H9 (cell line): Measurements from ENCODE around the gene TENM4. TPM values are rescaled to one million over a fixed set of nuclear protein-coding genes. Genes with fewer than 3 reads are reported as not detected.

Experiments
- DNase-seq: peaks from one replicate; pipeline ENCODE4 v3.0.0-alpha.2; 2017
- H2AFZ ChIP-seq: one replicate; pipeline ENCODE4 v1.6.1; 2013; ENCODE audit warnings: mild to moderate bottlenecking, low read length, control low read depth, moderate library complexity
- H2AK5ac ChIP-seq: 2 replicates; pipeline ENCODE4 v1.6.1; 2013; ENCODE audit warnings: low read length, control low read depth, mixed read lengths; ENCODE audit not compliant: insufficient read length
- H2BK120ac ChIP-seq: one replicate; pipeline ENCODE4 v1.6.1; 2013; ENCODE audit warnings: low read depth, mild to moderate bottlenecking, low read length, control low read depth, inconsistent platforms; ENCODE audit not compliant: poor library complexity, severe bottlenecking
- H2BK12ac ChIP-seq: 2 replicates; pipeline ENCODE4 v1.6.1; 2013; ENCODE audit warnings: low read length, control low read depth, mixed read lengths, low read depth; ENCODE audit not compliant: insufficient read length
- H2BK15ac ChIP-seq: 2 replicates; pipeline ENCODE4 v1.6.1; 2013; ENCODE audit warnings: low read depth, low read length, control low read depth
- H2BK20ac ChIP-seq: one replicate; pipeline ENCODE4 v1.6.1; 2013; ENCODE audit warnings: low read depth, mild to moderate bottlenecking, low read length, control low read depth, inconsistent platforms; ENCODE audit not compliant: poor library complexity, severe bottlenecking
- H2BK5ac ChIP-seq: 2 replicates; pipeline ENCODE4 v1.6.1; 2013; ENCODE audit warnings: low read length, control low read depth, mixed read lengths; ENCODE audit not compliant: insufficient read length
- H3K14ac ChIP-seq: 2 replicates; pipeline ENCODE4 v1.6.1; 2013; ENCODE audit warnings: low read length, control low read depth; ENCODE audit not compliant: insufficient read depth
- H3K18ac ChIP-seq: 2 replicates; pipeline ENCODE4 v1.6.1; 2013; ENCODE audit warnings: low read depth, mild to moderate bottlenecking, mixed read lengths, low read length, control low read depth; ENCODE audit not compliant: insufficient read length
- H3K23ac ChIP-seq: 2 replicates; pipeline ENCODE4 v1.6.1; 2013; ENCODE audit warnings: low read length, control low read depth, mixed read lengths, low read depth; ENCODE audit not compliant: insufficient read length
- H3K23me2 ChIP-seq: 2 replicates; pipeline ENCODE4 v1.6.1; 2013; ENCODE audit warnings: low read depth, mild to moderate bottlenecking, mixed read lengths, low read length, control low read depth; ENCODE audit not compliant: insufficient read length, poor library complexity, severe bottlenecking
- H3K27ac ChIP-seq: 2 replicates; pipeline ENCODE4 v1.5.1; 2013; ENCODE audit warnings: low read length, control low read depth, mixed read lengths, low read depth; ENCODE audit not compliant: insufficient read length
- H3K27me3 ChIP-seq: 2 replicates; pipeline ENCODE4 v1.6.1; 2013; ENCODE audit warnings: low read length, control low read depth, inconsistent platforms; ENCODE audit not compliant: insufficient read depth
- H3K4ac ChIP-seq: 2 replicates; pipeline ENCODE4 v1.6.1; 2013; ENCODE audit warnings: low read depth, mild to moderate bottlenecking, control low read depth, inconsistent platforms, low read length, moderate library complexity
- H3K4me1 ChIP-seq: 2 replicates; pipeline ENCODE4 v1.6.1; 2013; ENCODE audit warnings: low read length, control low read depth, inconsistent platforms; ENCODE audit not compliant: insufficient read depth
- H3K4me2 ChIP-seq: 2 replicates; pipeline ENCODE4 v1.6.1; 2013; ENCODE audit warnings: low read length, control low read depth, mixed read lengths; ENCODE audit not compliant: insufficient read length, insufficient read depth
- H3K56ac ChIP-seq: 2 replicates; pipeline ENCODE4 v1.6.1; 2013; ENCODE audit warnings: low read depth, mild to moderate bottlenecking, mixed read lengths, low read length, control low read depth; ENCODE audit not compliant: insufficient read length
- H3K79me1 ChIP-seq: 2 replicates; pipeline ENCODE4 v1.6.1; 2013; ENCODE audit warnings: low read depth, mild to moderate bottlenecking, moderate library complexity, low read length, control low read depth, inconsistent platforms; ENCODE audit not compliant: insufficient read depth, poor library complexity, severe bottlenecking
- H3K79me2 ChIP-seq: 2 replicates; pipeline ENCODE4 v1.6.1; 2013; ENCODE audit warnings: low read length, control low read depth, inconsistent platforms; ENCODE audit not compliant: insufficient read depth
- H3K9ac ChIP-seq: 2 replicates; pipeline ENCODE4 v1.6.1; 2013; ENCODE audit warnings: low read length, control low read depth, mixed read lengths; ENCODE audit not compliant: insufficient read length; ENCODE audit errors: extremely low read depth
- H3K9me3 ChIP-seq: one replicate; pipeline ENCODE4 v1.6.1; 2013; ENCODE audit warnings: low read depth, low read length, inconsistent platforms; ENCODE audit not compliant: control insufficient read depth
- H3T11ph ChIP-seq: one replicate; pipeline ENCODE4 v1.6.1; 2013; ENCODE audit warnings: mild to moderate bottlenecking, low read length, control low read depth, inconsistent platforms
- H4K20me1 ChIP-seq: one replicate; pipeline ENCODE4 v1.6.1; 2013; ENCODE audit not compliant: control insufficient read depth, insufficient read length, insufficient read depth
- H4K5ac ChIP-seq: 2 replicates; pipeline ENCODE4 v1.6.1; 2013; ENCODE audit warnings: low read depth, mild to moderate bottlenecking, mixed read lengths, low read length, control low read depth; ENCODE audit not compliant: insufficient read length
- H4K8ac ChIP-seq: replicated peaks from 2 replicates; pipeline ENCODE4 v1.6.1; 2013; ENCODE audit warnings: low read length, control low read depth, mixed read lengths, low read depth; ENCODE audit not compliant: insufficient read length
- H4K91ac ChIP-seq: 2 replicates; pipeline ENCODE4 v1.6.1; 2013; ENCODE audit warnings: low read depth, mild to moderate bottlenecking, moderate library complexity, mixed read lengths, low read length, control low read depth; ENCODE audit not compliant: insufficient read length
- H3K27ac Mint-ChIP-seq, 3 experiments: 2 replicates in 2 of 3; 3 replicates in 1 of 3; pipeline ENCODE4 v1.8.0; 2020 to 2021; ENCODE audit warnings: mixed read lengths in 3 of 3, mild to moderate bottlenecking in 1 of 3, moderate library complexity in 1 of 3
- H3K27me3 Mint-ChIP-seq: 2 replicates; pipeline ENCODE4 v1.8.0; 2021; ENCODE audit warnings: low read depth, mild to moderate bottlenecking, moderate library complexity, mixed read lengths
- H3K36me3 Mint-ChIP-seq, 3 experiments: 2 replicates in 2 of 3; 3 replicates in 1 of 3; pipeline ENCODE4 v1.8.0; 2020 to 2021; ENCODE audit warnings: low read depth in 3 of 3, mixed read lengths in 3 of 3; ENCODE audit not compliant: insufficient read depth in 1 of 3
- H3K4me1 Mint-ChIP-seq, 2 experiments: 2 replicates each; pipeline ENCODE4 v1.8.0; 2020; ENCODE audit warnings: mixed read lengths in 2 of 2
- H3K4me3 Mint-ChIP-seq, 2 experiments: 2 replicates in 1 of 2; 3 replicates in 1 of 2; pipeline ENCODE4 v1.8.0; 2020 to 2021; ENCODE audit warnings: mild to moderate bottlenecking in 2 of 2, mixed read lengths in 2 of 2, moderate library complexity in 1 of 2
- H3K9me3 Mint-ChIP-seq, 2 experiments: 2 replicates in 1 of 2; 3 replicates in 1 of 2; pipeline ENCODE4 v1.8.0; 2020; ENCODE audit warnings: mild to moderate bottlenecking in 2 of 2, mixed read lengths in 2 of 2, moderate library complexity in 1 of 2
- WGBS: extraction: QIAGEN DNeasy Blood & Tissue Kit; methylation state at CpG from one replicate; pipeline ENCODE4 v1.1.7; 2013; ENCODE audit warnings: missing lambda C conversion rate, low lambda C conversion rate, mixed read lengths; ENCODE audit not compliant: insufficient read length; ENCODE audit errors: extremely low coverage; 5-methylcytosine and 5-hydroxymethylcytosine counted together
- total RNA-seq: library from RNA; stranded (reverse); gene quantifications from 2 replicates; pipeline ENCODE4 v1.2.1, GENCODE V29; 2021
- TF ChIP-seq, protein P1 (sequence below): fragments of 200-600 bp; sonication (generic); conservative IDR thresholded peaks from 3 replicates; pipeline ENCODE4 v1.8.0; 2021; ENCODE audit warnings: antibody characterized with exemption, mild to moderate bottlenecking

The TENM4 gene
- total RNA-seq, 1 experiment from 2014 or later, result 4.6 TPM

DNA sequence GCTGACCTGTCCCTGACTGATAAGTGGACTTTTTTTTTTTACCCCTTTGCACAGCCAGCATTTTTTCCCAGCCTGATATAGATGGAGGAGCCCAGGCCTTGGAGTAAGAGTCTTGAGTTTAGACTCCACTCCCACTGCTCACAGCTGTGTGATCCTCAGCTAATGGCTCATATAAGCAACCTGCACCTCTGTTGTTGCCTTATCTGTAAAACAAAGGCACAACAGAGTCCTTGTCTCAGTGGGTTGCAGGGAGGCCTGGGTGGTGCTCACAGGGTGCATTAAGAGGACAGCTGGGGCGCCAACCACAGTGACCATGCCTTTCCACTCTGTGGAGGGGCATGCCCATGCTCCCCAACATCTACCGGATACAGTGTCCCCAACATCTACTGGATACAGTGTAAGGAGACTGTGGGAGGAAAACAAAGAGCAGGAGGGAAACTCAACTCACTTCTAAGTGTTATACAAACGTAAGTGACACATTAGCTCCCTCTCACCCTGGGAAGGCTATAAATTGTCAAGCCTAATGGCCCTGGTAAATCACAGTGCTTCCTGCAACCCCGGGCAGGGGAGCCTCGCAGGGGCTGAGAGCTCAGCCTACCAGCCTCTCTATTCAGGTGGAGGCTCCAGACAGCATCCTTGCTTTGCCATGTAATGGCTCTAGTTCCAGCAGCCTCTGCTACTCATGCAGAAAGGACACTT lies 109.5 kb downstream of the TENM4 start:
- H3K9ac ChIP-seq, result no peak overlapping the region
- no peak for DNase-seq

More for the DNA sequence above, 109.5 kb downstream of the TENM4 start:
- Histone ChIP-seq H2BK20ac (no peak overlapping the region), H3K27ac (no peak overlapping the region), H4K20me1 (no peaks in the 10 kb centered on the region), H3K4me1 (peaks cover 3% of the 10 kb centered on the region; the same call in 1 of the 2 replicates), H3K79me1 (no peaks in the 10 kb centered on the region), H3K79me2 (no peaks in the 10 kb centered on the region), H3T11ph (no peak overlapping the region), H3K56ac (no peak overlapping the region), H3K27me3 (no peaks in the 10 kb centered on the region; the same call in 1 of the 2 replicates), H2BK120ac (no peak overlapping the region), H3K4ac (no peak overlapping the region), H3K14ac (no peak overlapping the region), H3K23me2 (no peaks in the 10 kb centered on the region), H4K5ac (no peak overlapping the region), H3K23ac (no peak overlapping the region), H2AFZ (no peak overlapping the region), H2BK15ac (no peak overlapping the region), H2AK5ac (no peak overlapping the region), H2BK5ac (no peak overlapping the region), H3K18ac (no peak overlapping the region), H3K9me3 (no peaks in the 10 kb centered on the region), H3K4me2 (no peak overlapping the region), H4K8ac (no peak overlapping the region), H4K91ac (no peak overlapping the region), H2BK12ac (no peak overlapping the region)
- peaks cover 9% of the 10 kb centered on the region; the same call in 1 of the 2 replicates for H3K27me3 Mint-ChIP-seq
- peak overlapping the region in 1 of 3 experiments; percentile 41; a peak in 3 of 7 replicates for H3K27ac Mint-ChIP-seq
- peaks cover 41 to 51% of the 10 kb centered on the region in 2 experiments for H3K4me1 Mint-ChIP-seq
- no peaks in the 10 kb centered on the region for H3K9me3 Mint-ChIP-seq
- no peak overlapping the region for H3K4me3 Mint-ChIP-seq
- H3K36me3 Mint-ChIP-seq, result no peaks in the 10 kb centered on the region
- WGBS, result no CpG with 5 or more reads among the region's 5 CpGs
- TF ChIP-seq, protein P1, sequence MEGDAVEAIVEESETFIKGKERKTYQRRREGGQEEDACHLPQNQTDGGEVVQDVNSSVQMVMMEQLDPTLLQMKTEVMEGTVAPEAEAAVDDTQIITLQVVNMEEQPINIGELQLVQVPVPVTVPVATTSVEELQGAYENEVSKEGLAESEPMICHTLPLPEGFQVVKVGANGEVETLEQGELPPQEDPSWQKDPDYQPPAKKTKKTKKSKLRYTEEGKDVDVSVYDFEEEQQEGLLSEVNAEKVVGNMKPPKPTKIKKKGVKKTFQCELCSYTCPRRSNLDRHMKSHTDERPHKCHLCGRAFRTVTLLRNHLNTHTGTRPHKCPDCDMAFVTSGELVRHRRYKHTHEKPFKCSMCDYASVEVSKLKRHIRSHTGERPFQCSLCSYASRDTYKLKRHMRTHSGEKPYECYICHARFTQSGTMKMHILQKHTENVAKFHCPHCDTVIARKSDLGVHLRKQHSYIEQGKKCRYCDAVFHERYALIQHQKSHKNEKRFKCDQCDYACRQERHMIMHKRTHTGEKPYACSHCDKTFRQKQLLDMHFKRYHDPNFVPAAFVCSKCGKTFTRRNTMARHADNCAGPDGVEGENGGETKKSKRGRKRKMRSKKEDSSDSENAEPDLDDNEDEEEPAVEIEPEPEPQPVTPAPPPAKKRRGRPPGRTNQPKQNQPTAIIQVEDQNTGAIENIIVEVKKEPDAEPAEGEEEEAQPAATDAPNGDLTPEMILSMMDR, result no peak
